Panc1 (cell line): ENCODE data around the gene CIAO2B. TPM values are rescaled to one million over a fixed set of nuclear protein-coding genes. Genes with fewer than 3 reads are reported as not detected.

Experiments
- ATAC-seq: fragments of 200-7000 bp; cut with Tn5 transposase; 2 replicates; pipeline ENCODE4 v1.9.1; 2020; ENCODE audit warnings: mild to moderate bottlenecking, moderate library complexity
- BruUV-seq: library from RNA; stranded (reverse); fragments of 400-500 nt; replicated peaks from 2 replicates; lab custom pipeline; 2021; lab: Mats Ljungman, UMichigan
- CTCF ChIA-PET: fragments of 300-600 bp; sonication (Branson Sonifier 250); formaldehyde crosslinking; loops from one replicate; lab custom pipeline; 2022; ENCODE audit warnings: antibody characterized with exemption; lab: Charles Lee
- POLR2A ChIA-PET: fragments of 300-600 bp; sonication (Branson Sonifier 250); formaldehyde crosslinking; loops from one replicate; lab custom pipeline; 2022; ENCODE audit warnings: antibody characterized with exemption; lab: Charles Lee
- DNase-seq: peaks from one replicate; pipeline ENCODE4 v3.0.0-alpha.2; 2010; ENCODE audit warnings: low read depth, low spot score
- H3K27ac ChIP-seq: 2 replicates; pipeline ENCODE4 v1.5.1; 2011; ENCODE audit warnings: mild to moderate bottlenecking, low read length, inconsistent platforms
- H3K27me3 ChIP-seq: fragments of 200-500 bp; sonication (Bioruptor generic); 2 replicates; pipeline ENCODE4 v1.6.0; 2014; ENCODE audit warnings: low read length, inconsistent platforms; ENCODE audit not compliant: control insufficient read depth, insufficient read depth
- H3K36me3 ChIP-seq: fragments of 200-500 bp; sonication (Bioruptor generic); 2 replicates; pipeline ENCODE4 v1.5.1; 2014; ENCODE audit warnings: inconsistent platforms, mild to moderate bottlenecking, low read length, moderate library complexity; ENCODE audit not compliant: control insufficient read depth, insufficient read depth
- H3K4me1 ChIP-seq: 2 replicates; pipeline ENCODE4 v1.5.1; 2011; ENCODE audit warnings: inconsistent platforms, mild to moderate bottlenecking, low read length, moderate library complexity; ENCODE audit not compliant: control insufficient read depth, insufficient read depth
- H3K4me3 ChIP-seq, 2 experiments: 2 replicates each; pipeline ENCODE4 v1.5.1; 2011 to 2012; ENCODE audit warnings: low read depth in 2 of 2, low read length in 2 of 2, mild to moderate bottlenecking in 2 of 2, inconsistent platforms in 1 of 2, moderate library complexity in 1 of 2
- H3K9me3 ChIP-seq: fragments of 200-500 bp; sonication (Bioruptor generic); 2 replicates; pipeline ENCODE4 v1.5.1; 2014; ENCODE audit warnings: low read depth, mild to moderate bottlenecking, inconsistent platforms, low read length, moderate library complexity; ENCODE audit not compliant: control insufficient read depth, insufficient read depth
- CTCF ChIP-seq: fragments of 450-650 bp; IDR thresholded peaks from 2 replicates; pipeline ENCODE4 v1.5.1; 2017; ENCODE audit warnings: mild to moderate bottlenecking
- POLR2AphosphoS5 ChIP-seq: IDR thresholded peaks from 2 replicates; pipeline ENCODE4 v1.6.1; 2012; ENCODE audit warnings: mild to moderate bottlenecking, low read depth, low read length, moderate library complexity
- REST ChIP-seq, 2 experiments: IDR thresholded peaks; 2 replicates each; pipeline ENCODE4 v1.6.1; 2011 to 2012; ENCODE audit warnings: low read depth in 2 of 2, control low read depth in 1 of 2, low read length in 1 of 2, mild to moderate bottlenecking in 1 of 2, moderate library complexity in 1 of 2; ENCODE audit not compliant: insufficient read depth in 1 of 2
- SIN3A ChIP-seq: IDR thresholded peaks from 2 replicates; pipeline ENCODE4 v1.6.1; 2012; ENCODE audit warnings: low read depth, mild to moderate bottlenecking, low read length, moderate library complexity, borderline replicate concordance; ENCODE audit not compliant: insufficient read depth
- TCF7L2 ChIP-seq: IDR thresholded peaks from 2 replicates; pipeline ENCODE4 v1.6.1; 2011; ENCODE audit warnings: mild to moderate bottlenecking, low read depth, low read length, inconsistent platforms
- in situ Hi-C: cut with HindIII; loops from 2 replicates; pipeline ENCODE4 v1.10.0; 2016; ENCODE audit warnings: low sequenced_read_pairs, low pct_unique_long_range_greater_than_20kb
- intact Hi-C: fragments of 100-400 bp; cut with micrococcal nuclease; formaldehyde crosslinking; loops from one replicate; pipeline ENCODE4 v1.10.0; 2022; ENCODE audit not compliant: unreplicated experiment
- total RNA-seq: library from RNA; stranded (reverse); gene quantifications from one replicate; pipeline ENCODE4 v1.2.1, GENCODE V29; 2021; ENCODE audit not compliant: unreplicated experiment

CIAO2B gene
- total RNA-seq, 1 experiment from 2014 or later = 96.6 TPM

GRCh38 chr16:66890799-66891198 lies 43.4 kb downstream of the CIAO2B start:
- intact Hi-C loops (no loop called here), in situ Hi-C loops (no loop called here)
- BruUV-seq = no TSS peak
- H3K27me3 ChIP-seq = no peaks in the 10 kb centered on the region
- no peaks in the 10 kb centered on the region for H3K9me3 ChIP-seq
- H3K4me1 ChIP-seq = no peaks in the 10 kb centered on the region
- POLR2A ChIA-PET = no interaction called here
- ATAC-seq = no peak
- no peak for DNase-seq
- TF ChIP-seq SIN3A = no peak
- no peak for TF ChIP-seq POLR2AphosphoS5
- no peak for TF ChIP-seq TCF7L2
- no peak for TF ChIP-seq REST (IDR thresholded peaks at IDR 0.05; ENCODE audit: insufficient read depth in 1 of 2, low read depth in 2 of 2, low read length in 1 of 2)
- no peak overlapping the region for H3K27ac ChIP-seq
- CTCF ChIA-PET = interaction anchor here (0.7 kb wide), 1 partner anchor 128 kb away, joined by 3 read pairs; no protein-coding TSS in a partner anchor
- no peaks in the 10 kb centered on the region for H3K36me3 ChIP-seq
- H3K4me3 ChIP-seq = no peak overlapping the region

- Histone ChIP-seq H3K27me3 (no peaks in the 10 kb centered on the region), H3K27ac (no peak overlapping the region), H3K36me3 (no peaks in the 10 kb centered on the region), H3K9me3 (no peaks in the 10 kb centered on the region), H3K4me1 (no peaks in the 10 kb centered on the region), H3K4me3 (no peak overlapping the region)
- in situ Hi-C loops = no loop called here
- no peak for ATAC-seq
- POLR2A ChIA-PET = no interaction called here
- no peak for TF ChIP-seq SIN3A
- BruUV-seq = no TSS peak
- CTCF ChIA-PET = no interaction called here
- intact Hi-C loops = no loop called here
- no peak for DNase-seq
These were observed 44.6 kb downstream of the CIAO2B start for GRCh38 chr16:66889622-66890021.

- no peak overlapping the region for H3K4me3 ChIP-seq
- ChIA-PET POLR2A (no interaction called here), CTCF (no interaction called here)
- BruUV-seq = TSS peak; percentile 28
- in situ Hi-C loops (no loop called here), intact Hi-C loops (no loop called here)
- no peak overlapping the region for H3K27ac ChIP-seq
- no peaks in the 10 kb centered on the region for H3K9me3 ChIP-seq
- no peak for TF ChIP-seq REST (IDR thresholded peaks at IDR 0.05; ENCODE audit: insufficient read depth in 1 of 2, low read depth in 2 of 2, low read length in 1 of 2)
- no peak for TF ChIP-seq POLR2AphosphoS5
- TF ChIP-seq TCF7L2 = no peak
- no peak for TF ChIP-seq CTCF
- TF ChIP-seq SIN3A = no peak
- no peaks in the 10 kb centered on the region for H3K4me1 ChIP-seq
- no peak for ATAC-seq
- no peak for DNase-seq
- H3K36me3 ChIP-seq = no peaks in the 10 kb centered on the region
- no peaks in the 10 kb centered on the region for H3K27me3 ChIP-seq
These were observed 45.3 kb downstream of the CIAO2B start for GRCh38 chr16:66888647-66889615.
